B cell (primary cell): ENCODE results near the gene ACAP1. TPM values are rescaled to one million over a fixed set of nuclear protein-coding genes. Genes with fewer than 3 reads are reported as not detected.

Experiments
- ATAC-seq: fragments of 200-7000 bp; cut with Tn5 transposase; one replicate; pipeline ENCODE4 v1.10.0; 2021; ENCODE audit warnings: low read depth, mild to moderate bottlenecking, moderate number of reproducible peaks, moderate library complexity
- CTCF ChIA-PET: fragments of 350-600 bp; sonication (Branson Sonifier 250); formaldehyde crosslinking; loops from one replicate; lab custom pipeline; 2021; ENCODE audit warnings: antibody characterized with exemption, inconsistent platforms; lab: Charles Lee
- POLR2A ChIA-PET: fragments of 350-600 bp; sonication (Branson Sonifier 250); formaldehyde crosslinking; loops from one replicate; lab custom pipeline; 2021; ENCODE audit warnings: antibody characterized with exemption; lab: Charles Lee
- DNase-seq: peaks from one replicate; pipeline ENCODE4 v3.0.0; 2013
- H2AFZ ChIP-seq: 2 replicates; pipeline ENCODE4 v1.6.1; 2012; ENCODE audit warnings: mild to moderate bottlenecking, low read depth, low read length; ENCODE audit not compliant: insufficient read depth, poor library complexity, severe bottlenecking
- H3K27ac ChIP-seq, 2 donors: 1 replicate in 1 of 2; 2 replicates in 1 of 2; pipeline ENCODE4 v1.5.1; 2012 to 2013; ENCODE audit warnings: low read length in 2 of 2, mild to moderate bottlenecking in 2 of 2, moderate library complexity in 1 of 2
- H3K27me3 ChIP-seq, 4 experiments: fragments of 200-600 bp in 1 of 4; sonication (generic) in 1 of 4; replicated peaks in 1 of 4; 1 replicate in 2 of 4; 2 replicates in 2 of 4; pipeline versions ENCODE4 v1.6.1 to v1.7.0; 2013 to 2016; ENCODE audit warnings: low read length in 3 of 4, mild to moderate bottlenecking in 2 of 4, mixed read lengths in 1 of 4, moderate library complexity in 1 of 4; ENCODE audit not compliant: insufficient read depth in 4 of 4, control insufficient read depth in 3 of 4; ENCODE audit errors: control extremely low read depth in 1 of 4
- H3K36me3 ChIP-seq, 2 experiments: replicated peaks in 1 of 2; 1 replicate in 1 of 2; 2 replicates in 1 of 2; pipeline versions ENCODE4 v1.6.1 to v1.7.1; 2013; ENCODE audit warnings: low read length in 1 of 2; ENCODE audit not compliant: insufficient read depth in 2 of 2, control insufficient read depth in 1 of 2; ENCODE audit errors: control extremely low read depth in 1 of 2, extremely low read depth in 1 of 2
- H3K4me1 ChIP-seq, 2 donors: fragments of 200-600 bp in 1 of 2; sonication (generic) in 1 of 2; 1 replicate in 1 of 2; 2 replicates in 1 of 2; pipeline versions ENCODE4 v1.5.1 to v1.6.1; 2013 to 2017; ENCODE audit warnings: low read length in 2 of 2; ENCODE audit not compliant: control insufficient read depth in 2 of 2, insufficient read depth in 2 of 2
- H3K4me2 ChIP-seq: replicated peaks from 2 replicates; pipeline ENCODE3; 2012; ENCODE audit warnings: mild to moderate bottlenecking, low read depth, low read length; ENCODE audit not compliant: poor library complexity, severe bottlenecking
- H3K4me3 ChIP-seq, 5 experiments: fragments of 200-600 bp in 1 of 5; sonication (generic) in 1 of 5; 1 replicate in 3 of 5; 2 replicates in 2 of 5; pipeline versions ENCODE4 v1.5.1 to v1.7.0; 2011 to 2016; ENCODE audit warnings: low read length in 4 of 5, mild to moderate bottlenecking in 4 of 5, low read depth in 2 of 5, control low read depth in 1 of 5, moderate library complexity in 1 of 5; ENCODE audit not compliant: insufficient read depth in 1 of 5; ENCODE audit errors: control extremely low read depth in 1 of 5, extremely low read depth in 1 of 5
- H3K79me2 ChIP-seq: fragments of 200-600 bp; sonication (generic); one replicate; pipeline ENCODE4 v1.6.0; 2016; ENCODE audit warnings: low read length; ENCODE audit not compliant: control insufficient read depth, insufficient read depth
- H3K9ac ChIP-seq: fragments of 200-600 bp; sonication (generic); 2 replicates; pipeline ENCODE4 v1.6.1; 2017; ENCODE audit warnings: mild to moderate bottlenecking, low read length, moderate library complexity
- H3K9me3 ChIP-seq, 3 donors: one replicate each; pipeline versions ENCODE4 v1.6.1 to v1.7.1; 2013; ENCODE audit warnings: low read length in 2 of 3; ENCODE audit not compliant: control insufficient read depth in 2 of 3, insufficient read depth in 1 of 3; ENCODE audit errors: control extremely low read depth in 1 of 3
- H4K20me1 ChIP-seq: 2 replicates; pipeline ENCODE4 v1.6.0; 2012; ENCODE audit warnings: mild to moderate bottlenecking, low read length; ENCODE audit not compliant: insufficient read depth, control insufficient read depth, poor library complexity, severe bottlenecking
- H3K27ac Mint-ChIP-seq: one replicate; pipeline ENCODE4 v1.8.0; 2021; ENCODE audit warnings: mixed read lengths
- H3K27me3 Mint-ChIP-seq: one replicate; pipeline ENCODE4 v1.8.0; 2021; ENCODE audit warnings: mixed read lengths
- H3K4me1 Mint-ChIP-seq: one replicate; pipeline ENCODE4 v1.8.0; 2021; ENCODE audit warnings: mixed read lengths
- H3K4me3 Mint-ChIP-seq: one replicate; pipeline ENCODE4 v1.8.0; 2021; ENCODE audit warnings: mixed read lengths
- H3K9me3 Mint-ChIP-seq: one replicate; pipeline ENCODE4 v1.8.0; 2022; ENCODE audit warnings: mixed read lengths; ENCODE audit not compliant: insufficient read depth
- CTCF ChIP-seq: fragments of 200-600 bp; IDR thresholded peaks from one replicate; pipeline ENCODE4 v1.8.0; 2022; ENCODE audit warnings: antibody characterized with exemption, mild to moderate bottlenecking
- EZH2 ChIP-seq: IDR thresholded peaks from 2 replicates; pipeline ENCODE4 v1.6.1; 2012; ENCODE audit warnings: borderline replicate concordance, low read depth, mild to moderate bottlenecking, moderate library complexity, low read length; ENCODE audit not compliant: insufficient read depth, poor library complexity, severe bottlenecking
- WGBS: methylation state at CpG from one replicate; pipeline ENCODE4 v1.1.5; 2013; ENCODE audit warnings: missing lambda C conversion rate; ENCODE audit not compliant: insufficient coverage; 5-methylcytosine and 5-hydroxymethylcytosine counted together
- intact Hi-C: fragments of 100-400 bp; cut with micrococcal nuclease; formaldehyde crosslinking; loops from one replicate; pipeline ENCODE4 v1.10.0; 2022
- polyA plus RNA-seq: library from polyadenylated mRNA; depleted of rRNA; stranded (reverse); fragments of >200 nt; gene quantifications from 2 replicates; pipeline ENCODE4 v1.2.3, GENCODE V29; 2012
- total RNA-seq, 2 donors: library from RNA; stranded (reverse); fragments of 120-200 nt in 1 of 2; gene quantifications; 1 replicate in 1 of 2; 2 replicates in 1 of 2; pipeline versions ENCODE4 v1.2.3 to v1.2.4, GENCODE V29; 2013 to 2022

ACAP1 gene
- total and polyA plus RNA-seq, 2 donors (not counting 1 experiment from before 2014, with no cell fraction given): 392 to 412 TPM

GRCh38 chr17:7295230-7296180 is 40.8 kb upstream of the ACAP1 start:
- no peaks in the 10 kb centered on the region for H4K20me1 ChIP-seq
- no peak overlapping the region for H3K27ac ChIP-seq
- DNase-seq (peak; percentile 43), ATAC-seq (no peak)
- no peaks in the 10 kb centered on the region for H3K79me2 ChIP-seq
- no peak for TF ChIP-seq EZH2
- no peak for TF ChIP-seq CTCF
- H3K9ac ChIP-seq: peak overlapping the region; percentile 58
- H3K9me3 Mint-ChIP-seq: no peaks in the 10 kb centered on the region
- peaks cover 22% of the 10 kb centered on the region for H3K4me1 Mint-ChIP-seq
- ChIA-PET POLR2A (interaction anchor here (0.6 to 1.8 kb wide), 5 partner anchors 13 to 257 kb away, joined by 3 to 7 read pairs (median 6); partner anchors contain the start of gene NEURL4), CTCF (interaction anchor here (0.7 to 4.7 kb wide), 32 partner anchors 10 to 645 kb away, joined by 3 to 115 read pairs (median 5); partner anchors contain the start of genes ACADVL, ACAP1, CTDNEP1 and DLG4)
- H3K9me3 ChIP-seq: peaks cover 0 to 7% (median 0%) of the 10 kb centered on the region in 3 donors
- H3K4me1 ChIP-seq: peaks cover 28 to 30% of the 10 kb centered on the region in 2 donors
- no peak overlapping the region for H3K27ac Mint-ChIP-seq
- 55% methylated on average over 33 of the region's 42 CpGs for WGBS
- H3K27me3 ChIP-seq: peaks cover 0 to 53% (median 14%) of the 10 kb centered on the region in 4 experiments
- peak overlapping the region; percentile 83 for H3K4me3 Mint-ChIP-seq
- peak overlapping the region; percentile 92 for H3K4me2 ChIP-seq
- H2AFZ ChIP-seq: peak overlapping the region; percentile 32
- peaks cover 35% of the 10 kb centered on the region for H3K27me3 Mint-ChIP-seq
- H3K36me3 ChIP-seq: no peaks in the 10 kb centered on the region
- peak overlapping the region in 3 of 5 experiments; percentile 41 to 54 (median 43) for H3K4me3 ChIP-seq
- intact Hi-C loops: loop anchor here (1.0 to 10.0 kb wide), 4 partner anchors 15 to 243 kb away; no protein-coding TSS in a partner anchor
